ENCODE measurements around the gene SLIT3. TPM values are rescaled to one million over a fixed set of nuclear protein-coding genes. Genes with fewer than 3 reads are reported as not detected.

The SLIT3 gene
- total and polyA plus RNA-seq, 10 of the 15 experiments (the other 5 are each of a cell fraction or from before 2014, with no cell fraction given) = 0.05 TPM; not detected in 9

GRCh38 chr5:169162407-169162806, 138.5 kb downstream of the SLIT3 start (continued):
- TF ChIP-seq ZNF592 (IDR thresholded peaks at IDR 0.05) (no peak), POU2F2 (IDR thresholded peaks at IDR 0.05; ENCODE audit: borderline replicate concordance, low read depth, low read length) (no peak), E2F8 (IDR thresholded peaks at IDR 0.05; ENCODE audit: low read depth, partially characterized antibody) (no peak), PBX3 (IDR thresholded peaks at IDR 0.05; ENCODE audit: insufficient replicate concordance, low read depth, low read length) (no peak), TBL1XR1 (IDR thresholded peaks at IDR 0.05; ENCODE audit: low read depth, low read length) (no peak), EED (IDR thresholded peaks at IDR 0.05; ENCODE audit: low read depth) (no peak), RELA (IDR thresholded peaks at IDR 0.05; ENCODE audit: borderline replicate concordance, partially characterized antibody) (no peak), EZH2 (IDR thresholded peaks at IDR 0.05; ENCODE audit: borderline replicate concordance, control insufficient read depth, low read depth, low read length) (no peak), ZBTB40 (IDR thresholded peaks at IDR 0.05; ENCODE audit: borderline replicate concordance) (no peak), REST (IDR thresholded peaks at IDR 0.05; ENCODE audit: low read depth, low read length) (no peak)
